K562 (cell line): ENCODE data around the gene COX6B2. TPM values are rescaled to one million over a fixed set of nuclear protein-coding genes. Genes with fewer than 3 reads are reported as not detected.

Experiments used
- CBX3 ChIP-seq, 2 experiments: IDR thresholded peaks; 1 replicate in 1 of 2; 2 replicates in 1 of 2; pipeline ENCODE4 v1.6.1; 2012; ENCODE audit warnings: inconsistent platforms in 2 of 2, low read length in 2 of 2, borderline replicate concordance in 1 of 2, control low read depth in 1 of 2
- CCAR2 ChIP-seq: fragments of 200-400 bp; formaldehyde crosslinking; IDR thresholded peaks from 2 replicates; pipeline ENCODE4 v1.6.1; 2017; ENCODE audit warnings: mild to moderate bottlenecking, low read depth, low read length
- GTF2E2 ChIP-seq: fragments of 200-800 bp; sonication (Bioruptor generic); IDR thresholded peaks from 2 replicates; pipeline ENCODE4 v1.6.1; 2016; ENCODE audit warnings: missing genetic modification characterization, missing compliant biosample characterization
- HDAC2 ChIP-seq: fragments of 450-650 bp; IDR thresholded peaks from 2 replicates; pipeline ENCODE4 v1.6.1; 2016; ENCODE audit warnings: mild to moderate bottlenecking
- HMG20B ChIP-seq: fragments of 250-450 bp; sonication (Bioruptor Pico); IDR thresholded peaks from 2 replicates; pipeline ENCODE4 v1.5.0; 2021; ENCODE audit warnings: mild to moderate bottlenecking
- JUND ChIP-seq, 2 experiments: IDR thresholded peaks; 2 replicates in 1 of 2; 3 replicates in 1 of 2; pipeline ENCODE4 v1.6.1; 2011; ENCODE audit warnings: borderline replicate concordance in 2 of 2, low read depth in 2 of 2, low read length in 2 of 2, improper control_type of control experiment in 1 of 2, missing biosample characterization in 1 of 2, missing genetic modification characterization in 1 of 2, missing genetic modification reagents in 1 of 2
- KAT7 ChIP-seq: sonication (generic); formaldehyde crosslinking; IDR thresholded peaks from 2 replicates; pipeline ENCODE4 v1.8.0; 2022; ENCODE audit warnings: missing genetic modification reagents, mild to moderate bottlenecking, borderline replicate concordance
- KLF16 ChIP-seq: IDR thresholded peaks from 2 replicates; pipeline ENCODE4 v1.6.1; 2016; ENCODE audit warnings: antibody characterized with exemption
- MBD2 ChIP-seq: sonication (generic); IDR thresholded peaks from 2 replicates; pipeline ENCODE4 v1.6.1; 2016; ENCODE audit warnings: low read depth, borderline replicate concordance
- MTA2 ChIP-seq: fragments of 450-650 bp; IDR thresholded peaks from 2 replicates; pipeline ENCODE4 v1.6.1; 2016; ENCODE audit warnings: low read depth
- MTA3 ChIP-seq: fragments of 450-650 bp; formaldehyde crosslinking; IDR thresholded peaks from 2 replicates; pipeline ENCODE4 v1.6.1; 2017; ENCODE audit warnings: mild to moderate bottlenecking, borderline replicate concordance
- NRF1 ChIP-seq, 2 experiments: fragments of 450-650 bp; IDR thresholded peaks in 1 of 2; conservative IDR thresholded peaks in 1 of 2; 2 replicates each; pipeline ENCODE4 v1.6.1; 2014; ENCODE audit warnings: mild to moderate bottlenecking in 2 of 2
- POLR2A ChIP-seq: fragments of 450-650 bp; conservative IDR thresholded peaks from 2 replicates; pipeline ENCODE4 v1.6.1; 2016
- RCOR1 ChIP-seq, 2 experiments: IDR thresholded peaks; 2 replicates each; pipeline ENCODE4 v1.6.1; 2012; ENCODE audit warnings: low read depth in 2 of 2, low read length in 2 of 2, borderline replicate concordance in 1 of 2, improper control_type of control experiment in 1 of 2
- RFX5 ChIP-seq: IDR thresholded peaks from 2 replicates; pipeline ENCODE4 v1.6.1; 2011; ENCODE audit warnings: low read depth, mild to moderate bottlenecking, improper control_type of control experiment, low read length
- RFX7 ChIP-seq: fragments of 250-450 bp; sonication (Bioruptor Pico); IDR thresholded peaks from 2 replicates; pipeline ENCODE4 v1.5.1; 2021; ENCODE audit warnings: mild to moderate bottlenecking
- SMC3 ChIP-seq: conservative IDR thresholded peaks from 2 replicates; pipeline ENCODE4 v1.6.1; 2011; ENCODE audit warnings: low read depth, low read length, improper control_type of control experiment; ENCODE audit not compliant: insufficient read depth
- TAL1 ChIP-seq: fragments of 450-650 bp; IDR thresholded peaks from 2 replicates; pipeline ENCODE4 v1.6.1; 2016; ENCODE audit warnings: mild to moderate bottlenecking
- TFAP4 ChIP-seq: sonication (generic); formaldehyde crosslinking; IDR thresholded peaks from 2 replicates; pipeline ENCODE4 v1.8.0; 2022; ENCODE audit warnings: missing genetic modification reagents, mild to moderate bottlenecking, moderate library complexity, borderline replicate concordance
- ZNF121 ChIP-seq: sonication (generic); formaldehyde crosslinking; conservative IDR thresholded peaks from 2 replicates; pipeline ENCODE4 v1.8.0; 2022; ENCODE audit warnings: missing genetic modification reagents
- polyA plus RNA-seq, 8 experiments: library from polyadenylated mRNA; depleted of rRNA in 4 of 8; stranded (reverse) in 5 of 8; unstranded in 3 of 8; fragments of >200 nt; fragmentation: Nextera tagmentation in 2 of 8; fragmentation: Illumina TruSeq in 1 of 8; extraction: Ambion mirVana in 2 of 8; extraction: Trizol in 1 of 8; gene quantifications; 2 replicates each; pipeline versions ENCODE4 v1.2.1 to v1.2.3, GENCODE V29; 2011 to 2014; ENCODE audit warnings: inconsistent platforms in 1 of 8, missing spikeins in 1 of 8
- total RNA-seq, 7 experiments: library from RNA; depleted of rRNA in 6 of 7; stranded (reverse); fragments of >200 nt in 6 of 7; fragmentation: Illumina TruSeq in 2 of 7; extraction: Trizol in 2 of 7; gene quantifications; 2 replicates each; pipeline versions ENCODE4 v1.2.1 to v1.2.3, GENCODE V29; 2011 to 2021; ENCODE audit warnings: low replicate concordance in 1 of 7
- TF ChIP-seq, protein P1 (sequence below): IDR thresholded peaks from 2 replicates; pipeline ENCODE4 v1.6.1; 2014; ENCODE audit warnings: antibody characterized with exemption
- TF ChIP-seq, protein P2 (sequence below), 2 experiments: IDR thresholded peaks in 1 of 2; conservative IDR thresholded peaks in 1 of 2; 2 replicates each; pipeline ENCODE4 v1.6.1; 2016; ENCODE audit warnings: low read depth in 2 of 2, mild to moderate bottlenecking in 1 of 2, missing compliant biosample characterization in 1 of 2, missing genetic modification characterization in 1 of 2, moderate library complexity in 1 of 2

COX6B2 gene
- total and polyA plus RNA-seq, 9 of the 15 experiments (the other 6 are each of a cell fraction or from before 2014, with no cell fraction given): 0.40 to 2.5 (median 0.83) TPM

- TF ChIP-seq MBD2: peak; percentile 53; the same call in 1 of the 2 replicates
- no peak for TF ChIP-seq RFX7 (CRISPR knock-in tag)
- TF ChIP-seq ZNF121 (CRISPR knock-in tag): no peak
- TF ChIP-seq SMC3: peak; percentile 60
- TF ChIP-seq GTF2E2: no peak
- 0 out of 3 replicates have a peak, but pooled peaks of 1 of the 2 experiments have one; percentile 26 for TF ChIP-seq CBX3 (IDR thresholded peaks at IDR 0.05; ENCODE audit: borderline replicate concordance in 1 of 2, low read length in 2 of 2)
- 0 out of 2 replicates have a peak, but pooled peaks have one; percentile 54 for TF ChIP-seq HDAC2
- TF ChIP-seq KLF16: 0 out of 2 replicates have a peak, but pooled peaks have one; percentile 22
- 0 out of 4 replicates have a peak, but pooled peaks of 1 of the 2 experiments have one; percentile 50 for TF ChIP-seq RCOR1 (IDR thresholded peaks at IDR 0.05; ENCODE audit: borderline replicate concordance in 1 of 2, low read depth in 2 of 2, low read length in 2 of 2)
- TF ChIP-seq, protein P1, sequence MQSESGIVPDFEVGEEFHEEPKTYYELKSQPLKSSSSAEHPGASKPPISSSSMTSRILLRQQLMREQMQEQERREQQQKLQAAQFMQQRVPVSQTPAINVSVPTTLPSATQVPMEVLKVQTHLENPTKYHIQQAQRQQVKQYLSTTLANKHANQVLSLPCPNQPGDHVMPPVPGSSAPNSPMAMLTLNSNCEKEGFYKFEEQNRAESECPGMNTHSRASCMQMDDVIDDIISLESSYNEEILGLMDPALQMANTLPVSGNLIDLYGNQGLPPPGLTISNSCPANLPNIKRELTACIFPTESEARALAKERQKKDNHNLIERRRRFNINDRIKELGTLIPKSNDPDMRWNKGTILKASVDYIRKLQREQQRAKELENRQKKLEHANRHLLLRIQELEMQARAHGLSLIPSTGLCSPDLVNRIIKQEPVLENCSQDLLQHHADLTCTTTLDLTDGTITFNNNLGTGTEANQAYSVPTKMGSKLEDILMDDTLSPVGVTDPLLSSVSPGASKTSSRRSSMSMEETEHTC: no peak
- TF ChIP-seq JUND (IDR thresholded peaks at IDR 0.05; ENCODE audit: borderline replicate concordance, low read depth, low read length): peak; percentile 21; the same call in 1 of the 2 replicates
- TF ChIP-seq JUND (tag; IDR thresholded peaks at IDR 0.05; ENCODE audit: borderline replicate concordance, low read depth, low read length): peak; percentile 34; the same call in 1 of the 3 replicates
- TF ChIP-seq, protein P2, sequence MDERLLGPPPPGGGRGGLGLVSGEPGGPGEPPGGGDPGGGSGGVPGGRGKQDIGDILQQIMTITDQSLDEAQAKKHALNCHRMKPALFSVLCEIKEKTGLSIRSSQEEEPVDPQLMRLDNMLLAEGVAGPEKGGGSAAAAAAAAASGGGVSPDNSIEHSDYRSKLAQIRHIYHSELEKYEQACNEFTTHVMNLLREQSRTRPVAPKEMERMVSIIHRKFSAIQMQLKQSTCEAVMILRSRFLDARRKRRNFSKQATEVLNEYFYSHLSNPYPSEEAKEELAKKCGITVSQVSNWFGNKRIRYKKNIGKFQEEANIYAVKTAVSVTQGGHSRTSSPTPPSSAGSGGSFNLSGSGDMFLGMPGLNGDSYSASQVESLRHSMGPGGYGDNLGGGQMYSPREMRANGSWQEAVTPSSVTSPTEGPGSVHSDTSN (CRISPR knock-in tag; IDR thresholded peaks at IDR 0.05; ENCODE audit: low read depth): no peak
- TF ChIP-seq, protein P2 (tag; conservative IDR thresholded peaks at IDR 0.05; ENCODE audit: low read depth): no peak
- no peak for TF ChIP-seq TAL1
- peak; percentile 66; the same call in 1 of the 2 replicates for TF ChIP-seq TFAP4 (CRISPR knock-in tag)
- TF ChIP-seq RFX5: no peak
- 0 out of 2 replicates have a peak, but pooled peaks have one; percentile 36 for TF ChIP-seq MTA3
- peak; percentile 95 to 96 for TF ChIP-seq NRF1 (conservative IDR thresholded peaks at IDR 0.05 in 1 of 2, IDR thresholded peaks at IDR 0.05 in 1 of 2)
- peak; percentile 46; the same call in 1 of the 2 replicates for TF ChIP-seq MTA2
- TF ChIP-seq CCAR2: no peak
- no peak for TF ChIP-seq HMG20B
- peak; percentile 61 for TF ChIP-seq POLR2A
- no peak for TF ChIP-seq KAT7 (CRISPR knock-in tag)
Measured at GRCh38 chr19:55301459-55302317, 52.8 kb downstream of the COX6B2 start (continued).
